ENCODE results near the gene EPHB3.

Gene EPHB3

DNA sequence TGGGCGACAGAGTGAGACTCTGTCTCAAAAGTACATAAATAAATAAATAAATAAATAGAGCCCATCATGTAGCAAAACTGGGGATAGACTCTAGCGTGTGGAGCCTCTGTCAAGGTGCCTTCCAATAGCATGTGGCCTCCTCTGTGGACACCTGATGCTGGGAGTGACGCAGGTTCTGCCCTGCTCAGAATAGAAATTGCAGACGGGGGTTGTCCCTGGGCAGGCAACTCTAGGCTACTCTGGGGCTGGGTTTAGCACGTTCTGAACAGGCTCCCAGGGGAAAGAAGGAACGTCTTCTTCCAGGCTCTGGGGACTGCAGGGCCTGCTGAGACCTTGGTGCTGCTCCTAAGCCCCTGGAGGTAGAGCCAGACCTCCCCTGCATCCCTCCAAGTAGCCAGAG, 65.3 kb downstream of the EPHB3 start:
- DNase-seq (ENCODE audit: low read depth, low spot score): no peak

DNA sequence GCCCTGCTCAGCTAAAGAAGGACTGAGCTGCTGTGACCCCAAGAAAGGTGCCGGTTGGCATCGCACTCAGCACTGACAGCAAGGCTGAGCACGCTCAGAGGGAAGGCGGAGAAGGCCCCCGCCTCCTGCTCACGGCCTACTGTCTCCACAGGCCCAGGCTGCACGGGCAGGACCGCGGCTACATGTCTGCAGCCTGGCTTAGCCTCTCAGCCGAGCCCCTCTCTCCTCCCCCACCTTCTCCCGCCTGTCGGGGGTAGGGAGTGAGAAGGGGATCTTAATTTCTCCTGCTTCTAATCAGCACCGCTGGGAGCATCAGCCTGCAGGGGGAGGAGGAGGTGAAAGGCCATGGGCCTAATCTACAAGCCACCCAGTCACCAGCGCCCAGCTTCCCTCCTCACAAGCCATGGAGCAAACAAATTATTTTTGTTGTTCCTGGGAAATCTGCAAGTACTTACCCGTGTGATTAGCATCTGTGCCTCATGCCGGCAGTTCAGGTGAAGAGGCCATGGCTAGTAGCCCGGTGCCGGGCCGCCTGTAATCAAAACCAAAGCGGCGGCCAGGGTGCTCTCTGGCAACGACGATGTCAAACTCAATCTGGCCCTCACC, 68.1 kb downstream of the EPHB3 start:
- DNase-seq (ENCODE audit: low read depth, low spot score): no peak

DNA sequence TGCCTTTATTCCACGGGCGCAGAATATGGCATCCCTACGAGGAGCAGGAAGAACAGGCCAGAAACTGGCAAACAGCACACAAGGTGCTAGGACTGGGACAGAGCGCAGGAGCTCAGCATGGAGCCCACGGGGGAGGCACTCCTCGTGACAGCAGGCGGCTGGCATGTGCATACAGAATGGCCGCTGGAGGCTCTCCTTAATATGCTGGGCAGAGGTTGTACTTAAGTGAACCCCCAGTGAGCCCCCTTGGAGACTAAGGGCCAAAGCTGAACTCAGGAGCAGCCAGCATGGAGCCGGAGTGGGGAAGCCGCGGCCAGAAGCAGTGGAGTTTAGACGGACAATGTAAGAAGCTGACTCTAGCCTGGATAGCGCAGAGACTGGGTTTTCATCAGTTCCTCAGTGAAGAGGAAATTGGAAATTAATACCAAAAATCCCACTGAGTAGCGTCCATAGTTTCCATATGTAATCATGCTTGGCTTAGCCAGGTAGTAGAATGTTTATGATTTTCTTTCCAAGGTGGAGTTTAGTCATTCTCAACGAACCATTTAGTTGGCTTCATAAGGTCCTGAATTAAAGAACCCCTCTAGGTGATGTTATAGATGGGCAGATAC, 69.4 kb downstream of the EPHB3 start:
- DNase-seq (ENCODE audit: low read depth, low spot score): no peak

DNA sequence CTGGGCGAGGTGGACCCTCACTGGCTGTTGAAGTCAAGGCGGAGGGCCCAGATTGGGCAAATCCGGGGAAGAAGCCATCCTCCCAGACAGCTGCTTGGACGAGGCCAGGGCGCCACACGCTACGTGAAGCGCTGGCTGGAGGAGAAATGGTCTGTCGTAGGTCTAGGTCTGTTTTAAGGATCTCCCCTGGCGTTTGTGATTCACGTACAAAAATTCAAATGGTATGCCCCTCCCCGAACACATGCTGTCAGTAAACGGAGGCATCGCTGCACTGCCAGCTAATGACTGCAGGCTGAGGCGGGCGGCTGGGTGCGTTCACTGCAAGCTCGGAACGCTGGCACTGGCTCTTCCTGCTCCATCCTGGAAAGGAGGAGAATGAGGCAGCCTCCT, 69.9 kb downstream of the EPHB3 start:
- DNase-seq (ENCODE audit: low read depth, low spot score): no peak

Measured in activated CD4-positive, CD25-positive, alpha-beta regulatory T cell treated with anti-CD3 and anti-CD28 coated beads, Interleukin-2, amount 50 U/mL, for 16 hours (primary cell).